ENCODE data around the gene USP9X. TPM values are rescaled to one million over a fixed set of nuclear protein-coding genes. Genes with fewer than 3 reads are reported as not detected.
"Not testable (repeated sequence)": the region's sequence is repeated elsewhere in the genome, so short reads cannot be mapped to it uniquely, and the experiment has no call there.

Gene USP9X
- total RNA-seq, 4 donors from 2014 or later = 90.3 to 120 (median 110) TPM

DNA sequence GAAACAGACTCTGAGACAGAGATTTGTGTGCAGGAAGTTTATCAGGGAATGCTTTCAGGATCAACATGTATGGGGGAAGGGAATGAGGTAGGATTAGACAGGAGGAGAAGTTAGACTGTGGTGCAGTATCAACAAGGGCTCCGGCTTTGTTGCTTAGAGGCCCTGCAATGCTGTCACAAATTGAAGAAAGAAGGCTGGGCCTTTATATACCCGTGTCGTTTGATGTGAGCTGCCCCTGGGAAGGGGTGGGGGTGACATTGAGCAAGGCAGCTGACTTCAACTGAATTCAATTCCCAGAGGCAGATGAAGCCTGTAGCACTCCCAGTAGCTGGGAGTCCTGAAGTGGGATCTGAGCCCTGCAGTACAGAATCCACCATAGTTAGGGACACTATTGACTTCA, 29.5 kb upstream of the USP9X start:
- intact Hi-C loops (cut with DNase I; ENCODE audit: low total_unique reads) (no loop called here), in situ Hi-C loops (cut with MboI; ENCODE audit: low sequenced_read_pairs in 4 of 4) (no loop called here)
- ATAC-seq (no peak), DNase-seq (no peak)
- Histone ChIP-seq H3K9me3 (no peaks in the 10 kb centered on the region), H3K27me3 (peaks cover 0 to 3% (median 0%) of the 10 kb centered on the region in 3 donors), H3K4me3 (no peak overlapping the region), H3K36me3 (no peaks in the 10 kb centered on the region), H3K4me1 (no peaks in the 10 kb centered on the region), H3K27ac (no peak overlapping the region)
- TF ChIP-seq, protein P1, sequence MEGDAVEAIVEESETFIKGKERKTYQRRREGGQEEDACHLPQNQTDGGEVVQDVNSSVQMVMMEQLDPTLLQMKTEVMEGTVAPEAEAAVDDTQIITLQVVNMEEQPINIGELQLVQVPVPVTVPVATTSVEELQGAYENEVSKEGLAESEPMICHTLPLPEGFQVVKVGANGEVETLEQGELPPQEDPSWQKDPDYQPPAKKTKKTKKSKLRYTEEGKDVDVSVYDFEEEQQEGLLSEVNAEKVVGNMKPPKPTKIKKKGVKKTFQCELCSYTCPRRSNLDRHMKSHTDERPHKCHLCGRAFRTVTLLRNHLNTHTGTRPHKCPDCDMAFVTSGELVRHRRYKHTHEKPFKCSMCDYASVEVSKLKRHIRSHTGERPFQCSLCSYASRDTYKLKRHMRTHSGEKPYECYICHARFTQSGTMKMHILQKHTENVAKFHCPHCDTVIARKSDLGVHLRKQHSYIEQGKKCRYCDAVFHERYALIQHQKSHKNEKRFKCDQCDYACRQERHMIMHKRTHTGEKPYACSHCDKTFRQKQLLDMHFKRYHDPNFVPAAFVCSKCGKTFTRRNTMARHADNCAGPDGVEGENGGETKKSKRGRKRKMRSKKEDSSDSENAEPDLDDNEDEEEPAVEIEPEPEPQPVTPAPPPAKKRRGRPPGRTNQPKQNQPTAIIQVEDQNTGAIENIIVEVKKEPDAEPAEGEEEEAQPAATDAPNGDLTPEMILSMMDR (IDR thresholded peaks at IDR 0.05 in 4 of 5, conservative IDR thresholded peaks at IDR 0.05 in 1 of 5) = no peak
- no peak for TF ChIP-seq POLR2A (IDR thresholded peaks at IDR 0.05)

DNA sequence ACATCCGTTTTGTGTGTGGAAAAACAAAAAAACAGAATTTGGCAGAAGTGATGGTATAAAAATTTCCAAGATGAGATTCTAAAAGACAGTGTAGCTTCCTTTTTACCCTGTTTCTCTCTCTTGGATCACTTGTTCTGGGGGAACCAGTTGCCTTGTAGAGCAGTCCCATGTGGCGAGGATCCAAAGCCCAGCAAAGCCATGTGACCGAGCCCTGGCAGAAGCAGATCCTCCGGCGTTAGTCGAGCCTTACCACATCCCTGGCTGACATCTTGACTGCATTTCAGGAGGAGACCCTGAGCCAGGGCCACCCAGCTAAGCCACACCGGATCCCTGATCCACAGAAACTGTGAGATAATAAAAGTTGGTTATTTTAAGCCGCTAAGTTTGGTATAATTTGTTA, 22.0 kb upstream of the USP9X start:
- H3K9me3 ChIP-seq; H3K36me3 ChIP-seq; H3K4me3 ChIP-seq; H3K4me1 ChIP-seq; ATAC-seq; H3K27ac ChIP-seq; H3K27me3 ChIP-seq; in situ Hi-C loops (cut with MboI; ENCODE audit: low sequenced_read_pairs in 4 of 4); intact Hi-C loops (cut with DNase I; ENCODE audit: low total_unique reads): not testable (repeated sequence)
- DNase-seq = peak in 1 of 2 donors; percentile 24

DNA sequence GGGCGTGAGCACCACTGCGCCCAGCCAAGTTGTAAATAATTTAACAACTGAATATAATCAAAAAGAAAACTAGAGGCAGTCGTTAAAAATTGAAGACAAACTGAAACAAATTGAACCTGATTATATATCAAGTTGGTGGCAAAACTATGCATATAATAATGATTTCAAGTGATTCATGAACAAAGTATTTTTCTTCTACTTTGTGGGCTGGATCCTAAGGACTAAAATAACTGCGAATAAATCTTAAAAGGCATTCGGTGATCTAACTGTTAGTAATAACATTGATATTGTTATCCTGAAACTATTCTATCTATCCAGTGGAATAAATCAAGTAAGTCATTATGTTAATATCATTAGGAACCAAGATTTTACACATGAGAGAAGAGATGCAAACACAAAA, 21.2 kb upstream of the USP9X start:
- Histone ChIP-seq H3K9me3 (no peaks in the 10 kb centered on the region), H3K27me3 (no peaks in the 10 kb centered on the region), H3K27ac (no peak overlapping the region), H3K4me3 (no peak overlapping the region), H3K36me3 (no peaks in the 10 kb centered on the region), H3K4me1 (no peaks in the 10 kb centered on the region)
- DNase-seq = no peak
- in situ Hi-C loops (cut with MboI; ENCODE audit: low sequenced_read_pairs in 4 of 4) (no loop called here), intact Hi-C loops (cut with DNase I; ENCODE audit: low total_unique reads) (no loop called here)
- no peak for ATAC-seq
- TF ChIP-seq POLR2A (IDR thresholded peaks at IDR 0.05) = no peak
- TF ChIP-seq, protein P1 (IDR thresholded peaks at IDR 0.05 in 4 of 5, conservative IDR thresholded peaks at IDR 0.05 in 1 of 5) = no peak

DNA sequence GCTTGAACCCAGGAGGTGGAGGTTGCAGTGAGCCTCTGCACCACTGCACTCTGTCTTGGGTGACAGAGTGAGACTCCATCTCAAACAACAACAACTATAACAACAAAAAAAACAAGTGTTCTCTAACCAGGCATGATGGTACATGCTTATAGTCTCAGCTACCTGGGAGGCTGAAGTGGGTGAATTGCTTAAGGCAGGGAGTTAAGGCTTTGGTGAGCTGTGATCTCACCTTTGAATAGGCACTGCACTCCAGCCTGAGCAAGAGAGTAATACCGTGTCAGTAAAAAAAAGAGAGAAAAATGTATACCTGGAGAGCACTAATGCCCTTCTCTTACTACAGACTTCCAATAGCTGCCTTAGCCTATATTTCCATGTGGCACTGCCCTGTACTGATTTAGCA, 18.9 kb upstream of the USP9X start:
- Histone ChIP-seq H3K36me3 (no peaks in the 10 kb centered on the region), H3K4me3 (no peak overlapping the region), H3K9me3 (no peaks in the 10 kb centered on the region), H3K27me3 (peaks cover 0 to 4% (median 0%) of the 10 kb centered on the region in 3 donors), H3K4me1 (no peaks in the 10 kb centered on the region), H3K27ac (no peak overlapping the region)
- in situ Hi-C loops (cut with MboI; ENCODE audit: low sequenced_read_pairs in 4 of 4) = no loop called here
- TF ChIP-seq, protein P1 (IDR thresholded peaks at IDR 0.05 in 4 of 5, conservative IDR thresholded peaks at IDR 0.05 in 1 of 5) = no peak
- no peak for TF ChIP-seq POLR2A (IDR thresholded peaks at IDR 0.05)
- intact Hi-C loops (cut with DNase I; ENCODE audit: low total_unique reads) = no loop called here
- DNase-seq (no peak), ATAC-seq (no peak)

DNA sequence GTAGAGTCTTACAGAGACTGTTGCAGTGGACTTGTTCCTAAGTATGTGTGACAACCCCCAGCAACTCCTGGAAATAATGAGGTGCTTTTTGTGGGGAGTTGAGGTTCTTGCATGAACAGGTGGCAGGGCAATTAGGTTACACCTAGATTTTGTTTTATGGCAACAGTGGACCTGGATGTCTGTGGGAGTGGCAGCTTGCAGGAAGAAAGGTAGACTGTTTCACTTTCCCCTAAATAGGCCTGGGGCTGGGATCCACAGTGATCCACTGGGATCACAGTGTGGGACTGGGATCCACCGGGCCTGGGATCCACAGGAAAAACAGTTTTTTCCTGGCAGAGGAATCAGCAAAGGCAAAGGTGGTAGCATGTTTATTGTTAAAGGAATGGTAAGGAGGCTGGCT, 18.3 kb upstream of the USP9X start:
- no peak for TF ChIP-seq POLR2A (IDR thresholded peaks at IDR 0.05)
- TF ChIP-seq, protein P1 (IDR thresholded peaks at IDR 0.05 in 4 of 5, conservative IDR thresholded peaks at IDR 0.05 in 1 of 5) = no peak
- no peak overlapping the region for H3K27ac ChIP-seq
- H3K4me1 ChIP-seq = no peaks in the 10 kb centered on the region
- H3K27me3 ChIP-seq = peaks cover 0 to 4% (median 0%) of the 10 kb centered on the region in 3 donors
- intact Hi-C loops (cut with DNase I; ENCODE audit: low total_unique reads) = no loop called here
- H3K4me3 ChIP-seq = no peak overlapping the region
- in situ Hi-C loops (cut with MboI; ENCODE audit: low sequenced_read_pairs in 4 of 4) = no loop called here
- DNase-seq (no peak), ATAC-seq (no peak)
- no peaks in the 10 kb centered on the region for H3K36me3 ChIP-seq
- H3K9me3 ChIP-seq = no peaks in the 10 kb centered on the region

All from gastrocnemius medialis (tissue), 4 donors.